ENCODE results near the gene GGTLC2. TPM values are rescaled to one million over a fixed set of nuclear protein-coding genes. Genes with fewer than 3 reads are reported as not detected.
"Not testable (repeated sequence)": the region's sequence is repeated elsewhere in the genome, so short reads cannot be mapped to it uniquely, and the experiment has no call there.

Gene GGTLC2
- total RNA-seq: not detected

GRCh38 chr22:22644314-22644713 lies at the start of gene GGTLC2:
Gene GGTLC2 (plus strand): TSS chr22:22644614. CDS start chr22:22646346, 1,732 bp downstream.
- H3K4me3 ChIP-seq; H3K9me3 ChIP-seq; intact Hi-C loops (cut with DNase I; ENCODE audit: low total_unique reads); DNase-seq (ENCODE audit: low spot score in 2 of 2); H3K27ac ChIP-seq; H3K27me3 ChIP-seq; H3K36me3 ChIP-seq; H3K4me1 ChIP-seq: not testable (repeated sequence)

- intact Hi-C loops (cut with DNase I; ENCODE audit: low total_unique reads): no loop called here
- H3K4me1 ChIP-seq: no peaks in the 10 kb centered on the region
- no peak overlapping the region for H3K4me3 ChIP-seq
- no peaks in the 10 kb centered on the region for H3K9me3 ChIP-seq
- no peaks in the 10 kb centered on the region for H3K36me3 ChIP-seq
- no peak overlapping the region for H3K27ac ChIP-seq
- no peaks in the 10 kb centered on the region for H3K27me3 ChIP-seq
- no peak for TF ChIP-seq CTCF (IDR thresholded peaks at IDR 0.05)
- TF ChIP-seq POLR2A (IDR thresholded peaks at IDR 0.05): no peak
- TF ChIP-seq POLR2AphosphoS5 (IDR thresholded peaks at IDR 0.05): no peak
- no peak for DNase-seq (ENCODE audit: low spot score in 2 of 2)
Observed at GRCh38 chr22:22595001-22595835, 49.2 kb upstream of the GGTLC2 start.

- H3K4me3 ChIP-seq: no peak overlapping the region
- no peak for DNase-seq (ENCODE audit: low spot score in 2 of 2)
- intact Hi-C loops (cut with DNase I; ENCODE audit: low total_unique reads): no loop called here
- H3K27me3 ChIP-seq: no peaks in the 10 kb centered on the region
- no peaks in the 10 kb centered on the region for H3K36me3 ChIP-seq
- no peak for TF ChIP-seq CTCF (IDR thresholded peaks at IDR 0.05)
- TF ChIP-seq POLR2AphosphoS5 (IDR thresholded peaks at IDR 0.05): no peak
- no peak for TF ChIP-seq POLR2A (IDR thresholded peaks at IDR 0.05)
- H3K27ac ChIP-seq: no peak overlapping the region
- no peaks in the 10 kb centered on the region for H3K4me1 ChIP-seq
- no peaks in the 10 kb centered on the region for H3K9me3 ChIP-seq
Observed at GRCh38 chr22:22598144-22598543, 46.3 kb upstream of the GGTLC2 start.

- Histone ChIP-seq H3K9me3 (no peaks in the 10 kb centered on the region), H3K36me3 (no peaks in the 10 kb centered on the region)
Observed at GRCh38 chr22:22599248-22599647, 45.2 kb upstream of the GGTLC2 start.

GRCh38 chr22:22600531-22601261 lies 43.7 kb upstream of the GGTLC2 start:
- Histone ChIP-seq H3K9me3 (no peaks in the 10 kb centered on the region), H3K27ac (no peak overlapping the region), H3K4me3 (no peak overlapping the region), H3K4me1 (no peaks in the 10 kb centered on the region), H3K27me3 (no peaks in the 10 kb centered on the region), H3K36me3 (no peaks in the 10 kb centered on the region)
- TF ChIP-seq CTCF (IDR thresholded peaks at IDR 0.05) (no peak), POLR2A (IDR thresholded peaks at IDR 0.05) (no peak), POLR2AphosphoS5 (IDR thresholded peaks at IDR 0.05) (no peak)
- DNase-seq (ENCODE audit: low spot score in 2 of 2): no peak
- intact Hi-C loops (cut with DNase I; ENCODE audit: low total_unique reads): no loop called here

More at GRCh38 chr22:22599248-22599647, 45.2 kb upstream of the GGTLC2 start:
- TF ChIP-seq POLR2A (IDR thresholded peaks at IDR 0.05) (no peak), CTCF (IDR thresholded peaks at IDR 0.05) (no peak), POLR2AphosphoS5 (IDR thresholded peaks at IDR 0.05) (no peak)
- no peaks in the 10 kb centered on the region for H3K4me1 ChIP-seq
- H3K27ac ChIP-seq: no peak overlapping the region
- intact Hi-C loops (cut with DNase I; ENCODE audit: low total_unique reads): no loop called here
- no peak overlapping the region for H3K4me3 ChIP-seq
- H3K27me3 ChIP-seq: no peaks in the 10 kb centered on the region
- no peak for DNase-seq (ENCODE audit: low spot score in 2 of 2)

Data from breast epithelium (tissue), 4 donors.